ENCODE results near the gene RGS14. TPM values are rescaled to one million over a fixed set of nuclear protein-coding genes. Genes with fewer than 3 reads are reported as not detected.
"Not testable (repeated sequence)": the region's sequence is repeated elsewhere in the genome, so short reads cannot be mapped to it uniquely, and the experiment has no call there.

The RGS14 gene
- total RNA-seq, 8 experiments from 2014 or later: 2.3 to 23.9 (median 4.7) TPM

- in situ Hi-C loops (cut with MboI; ENCODE audit: low pct_unique_long_range_greater_than_20kb in 2 of 9, low sequenced_read_pairs in 9 of 9, unreplicated experiment in 9 of 9): no loop called here
- 60 to 100% (median 93%) methylated on average over 1 to 3 of the region's 3 CpGs; no CpG with 5 or more reads in 2 of the 10 experiments for WGBS, 10 experiments
- no peak for ATAC-seq (replicated peaks in 6 of 8)
- Histone ChIP-seq H3K4me1 (replicated peaks in 1 of 2) (no peaks in the 10 kb centered on the region), H3K27ac (no peak overlapping the region), H3K4me3 (no peak overlapping the region)
These were observed 56.8 kb downstream of the RGS14 start for GRCh38 chr5:177414481-177414880.

- ATAC-seq (replicated peaks in 6 of 8); H3K27ac ChIP-seq; in situ Hi-C loops (cut with MboI; ENCODE audit: low pct_unique_long_range_greater_than_20kb in 2 of 9, low sequenced_read_pairs in 9 of 9, unreplicated experiment in 9 of 9); H3K4me3 ChIP-seq; H3K4me1 ChIP-seq (replicated peaks in 1 of 2): not testable (repeated sequence)
- 50 to 100% (median 92%) methylated on average over 1 to 4 of the region's 6 CpGs; no CpG with 5 or more reads in 2 of the 10 experiments for WGBS, 10 experiments
These were observed 59.4 kb downstream of the RGS14 start for GRCh38 chr5:177417081-177417480.

- no peak for ATAC-seq (replicated peaks in 6 of 8)
These were observed 61.3 kb downstream of the RGS14 start for GRCh38 chr5:177419046-177419445.

GRCh38 chr5:177420472-177420871 lies 62.7 kb downstream of the RGS14 start:
- H3K4me3 ChIP-seq; ATAC-seq (replicated peaks in 6 of 8); in situ Hi-C loops (cut with MboI; ENCODE audit: low pct_unique_long_range_greater_than_20kb in 2 of 9, low sequenced_read_pairs in 9 of 9, unreplicated experiment in 9 of 9); H3K27ac ChIP-seq; H3K4me1 ChIP-seq (replicated peaks in 1 of 2): not testable (repeated sequence)
- 89 to 100% (median 90%) methylated on average over 1 to 4 of the region's 7 CpGs; no CpG with 5 or more reads in 7 of the 10 experiments for WGBS, 10 experiments

More at GRCh38 chr5:177419046-177419445, 61.3 kb downstream of the RGS14 start:
- 75 to 100% (median 100%) methylated on average over 1 to 3 of the region's 3 CpGs; no CpG with 5 or more reads in 3 of the 10 experiments for WGBS, 10 experiments
- peaks cover 0 to 4% of the 10 kb centered on the region in 2 donors for H3K4me1 ChIP-seq (replicated peaks in 1 of 2)
- H3K27ac ChIP-seq: no peak overlapping the region
- H3K4me3 ChIP-seq: no peak overlapping the region
- in situ Hi-C loops (cut with MboI; ENCODE audit: low pct_unique_long_range_greater_than_20kb in 2 of 9, low sequenced_read_pairs in 9 of 9, unreplicated experiment in 9 of 9): no loop called here

GRCh38 chr5:177421062-177421798 lies 63.5 kb downstream of the RGS14 start:
- Histone ChIP-seq H3K4me1 (replicated peaks in 1 of 2) (peaks cover 2 to 9% of the 10 kb centered on the region in 2 donors), H3K4me3 (no peak overlapping the region), H3K27ac (peak overlapping the region in 1 of 2 donors; percentile 12)
- peak in 3 of 8 experiments; percentile 5 to 22 (median 20) for ATAC-seq (replicated peaks in 6 of 8)
- WGBS, 10 experiments: 0 to 90% (median 78%) methylated on average over 1 to 5 of the region's 6 CpGs; no CpG with 5 or more reads in 1 of the 10 experiments
- in situ Hi-C loops (cut with MboI; ENCODE audit: low pct_unique_long_range_greater_than_20kb in 2 of 9, low sequenced_read_pairs in 9 of 9, unreplicated experiment in 9 of 9): no loop called here

Other genes starting within 250 kb of the RGS14 start
- 10 to 100 TPM; 23.9 to 91.7 (median 32.6) TPM for gene NSD1, start 224.2 kb upstream of the RGS14 start, total RNA-seq
- gene RAB24, start 54.2 kb upstream of the RGS14 start, total RNA-seq: 10 to 100 TPM; 14.6 to 34.0 (median 23.8) TPM
- gene PRELID1, start 54.1 kb upstream of the RGS14 start, total RNA-seq: 100 to 1,000 TPM in 3 of 8 experiments, 10 to 100 TPM in 5; 64.9 to 154 (median 93.2) TPM
- 10 to 100 TPM in 2 of 8 experiments, 1 to 10 TPM in 6; 2.4 to 34.1 (median 6.3) TPM for gene MXD3, start 46.0 kb upstream of the RGS14 start, total RNA-seq
- 100 to 1,000 TPM in 4 of 8 experiments, 10 to 100 TPM in 4; 48.3 to 219 (median 111) TPM for gene LMAN2, start 6.3 kb upstream of the RGS14 start, total RNA-seq
- under 1 TPM in 6 of 8 experiments, not detected in 2; 0.05 to 0.94 (median 0.42) TPM for gene SLC34A1, start 26.5 kb downstream of the RGS14 start, total RNA-seq
- gene PFN3, start 42.7 kb downstream of the RGS14 start, total RNA-seq: under 1 TPM in 1 of 8 experiments, not detected in 7; 0.92 TPM
- gene F12, start 51.6 kb downstream of the RGS14 start, total RNA-seq: 1 to 10 TPM; 1.0 to 6.5 (median 2.4) TPM
- 10 to 100 TPM; 16.2 to 29.5 (median 21.5) TPM for gene GRK6, start 68.8 kb downstream of the RGS14 start, total RNA-seq
- 1 to 10 TPM; 2.0 to 8.1 (median 3.8) TPM for gene PRR7, start 88.9 kb downstream of the RGS14 start, total RNA-seq
- gene DBN1, start 115.7 kb downstream of the RGS14 start, total RNA-seq: 100 to 1,000 TPM in 6 of 8 experiments, 10 to 100 TPM in 2; 70.8 to 406 (median 136) TPM
- 100 to 1,000 TPM in 2 of 8 experiments, 10 to 100 TPM in 6; 24.6 to 116 (median 54.3) TPM for gene PDLIM7, start 139.7 kb downstream of the RGS14 start, total RNA-seq
- gene DOK3, start 151.9 kb downstream of the RGS14 start, total RNA-seq: 1 to 10 TPM in 7 of 8 experiments, under 1 TPM in 1; 0.92 to 4.9 (median 2.4) TPM
- gene DDX41, start 159.0 kb downstream of the RGS14 start, total RNA-seq: 100 to 1,000 TPM in 3 of 8 experiments, 10 to 100 TPM in 5; 72.7 to 158 (median 97.0) TPM
- gene FAM193B, start 196.6 kb downstream of the RGS14 start, total RNA-seq: 10 to 100 TPM; 29.0 to 71.4 (median 46.5) TPM
- 100 to 1,000 TPM in 2 of 8 experiments, 10 to 100 TPM in 6; 74.7 to 166 (median 94.9) TPM for gene TMED9, start 234.3 kb downstream of the RGS14 start, total RNA-seq
- gene B4GALT7, start 242.2 kb downstream of the RGS14 start, total RNA-seq: 10 to 100 TPM; 19.6 to 37.5 (median 25.4) TPM

All from motor neuron (in vitro differentiated cells).